ENCODE data around the gene NPM1.
A peak's percentile ranks its signal among the peaks of the same experiment; 100 is the strongest.
"Not testable (repeated sequence)": the region's sequence is repeated elsewhere in the genome, so short reads cannot be mapped to it uniquely, and the experiment has no call there.

The NPM1 gene

DNA sequence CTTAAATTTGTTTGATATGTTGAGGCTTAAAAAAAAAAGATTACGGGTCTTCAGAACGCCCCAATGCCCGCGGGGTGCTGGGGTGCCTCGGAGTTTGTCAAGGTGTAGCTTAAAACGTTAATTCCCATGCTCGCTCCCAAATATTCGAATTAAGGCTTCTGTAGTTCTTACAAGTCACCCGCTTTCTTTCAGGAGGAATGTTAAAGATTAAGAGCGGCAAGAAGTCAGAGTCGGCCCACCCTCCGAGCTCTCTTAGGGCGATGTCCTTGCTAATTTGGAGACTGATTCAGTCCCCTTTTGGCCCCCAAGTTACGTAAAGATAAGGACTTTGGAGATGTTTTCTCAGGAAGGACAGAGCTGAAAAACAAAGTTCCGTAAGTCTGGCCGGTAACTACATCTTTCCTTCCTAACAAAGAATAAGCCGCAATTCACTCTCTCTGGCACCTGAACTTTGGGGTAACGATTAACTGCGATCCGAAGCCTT is 746 bp upstream of the NPM1 start:
- DNase-seq, result no peak

DNA sequence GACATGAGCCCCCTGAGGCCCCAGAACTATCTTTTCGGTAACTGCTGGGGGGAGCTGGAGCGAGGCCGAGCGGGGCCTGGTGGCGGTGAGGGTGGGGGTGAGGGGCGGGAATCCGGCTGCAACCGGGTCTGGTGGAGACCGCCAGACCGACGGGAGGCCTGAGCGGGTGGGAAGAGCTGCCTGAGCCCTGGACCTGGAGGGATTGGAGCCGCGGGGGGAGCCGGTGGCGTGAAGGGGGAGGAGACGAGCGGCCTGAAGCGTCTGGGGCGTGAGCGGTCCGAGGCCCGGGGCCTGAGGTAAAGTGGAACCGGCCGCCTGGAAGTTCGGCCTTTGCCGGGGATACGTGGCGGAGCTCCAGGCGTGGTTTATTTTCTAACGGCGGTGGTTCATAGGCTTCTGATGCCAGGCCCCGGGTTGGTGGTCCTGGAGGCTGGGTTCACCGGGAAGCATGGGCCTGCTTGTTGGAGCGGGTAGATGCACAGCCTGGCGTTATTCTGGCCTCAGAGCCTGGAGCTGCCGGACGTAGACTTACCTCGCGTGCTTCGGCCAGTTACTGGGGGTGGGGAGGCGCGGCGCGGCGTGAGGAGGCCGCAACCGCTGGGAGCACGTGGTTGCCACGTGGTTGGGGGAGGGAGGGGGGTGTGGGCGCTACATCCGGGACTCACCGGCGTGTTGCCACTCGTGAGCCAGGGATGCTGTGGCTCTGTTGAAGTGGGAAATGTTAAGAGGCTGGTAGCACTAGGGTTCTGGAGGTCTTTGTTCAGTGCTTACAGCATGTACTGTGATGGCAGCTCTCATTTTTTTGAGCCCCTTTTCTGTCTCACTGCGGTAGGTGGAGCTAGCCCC is 544 bp downstream of the NPM1 start:
- peak; percentile 42 for DNase-seq

DNA sequence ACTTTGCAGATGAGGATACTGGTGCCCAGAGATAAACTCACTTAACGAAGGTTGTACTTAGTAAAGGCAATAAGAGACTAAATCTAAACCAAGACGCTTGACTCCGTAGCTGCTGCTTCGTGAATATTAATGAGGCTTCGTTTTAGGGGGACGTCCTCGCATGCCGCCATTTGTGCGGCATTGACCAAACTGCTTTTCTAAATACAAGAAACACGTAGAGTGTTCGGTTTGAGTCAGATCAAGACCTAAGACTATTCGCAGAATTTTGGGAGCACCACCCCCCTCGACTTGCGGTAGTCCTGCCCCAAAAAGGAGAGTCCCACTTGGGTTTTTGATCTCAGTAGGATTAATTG is 1.1 kb downstream of the NPM1 start:
- no peak for DNase-seq

DNA sequence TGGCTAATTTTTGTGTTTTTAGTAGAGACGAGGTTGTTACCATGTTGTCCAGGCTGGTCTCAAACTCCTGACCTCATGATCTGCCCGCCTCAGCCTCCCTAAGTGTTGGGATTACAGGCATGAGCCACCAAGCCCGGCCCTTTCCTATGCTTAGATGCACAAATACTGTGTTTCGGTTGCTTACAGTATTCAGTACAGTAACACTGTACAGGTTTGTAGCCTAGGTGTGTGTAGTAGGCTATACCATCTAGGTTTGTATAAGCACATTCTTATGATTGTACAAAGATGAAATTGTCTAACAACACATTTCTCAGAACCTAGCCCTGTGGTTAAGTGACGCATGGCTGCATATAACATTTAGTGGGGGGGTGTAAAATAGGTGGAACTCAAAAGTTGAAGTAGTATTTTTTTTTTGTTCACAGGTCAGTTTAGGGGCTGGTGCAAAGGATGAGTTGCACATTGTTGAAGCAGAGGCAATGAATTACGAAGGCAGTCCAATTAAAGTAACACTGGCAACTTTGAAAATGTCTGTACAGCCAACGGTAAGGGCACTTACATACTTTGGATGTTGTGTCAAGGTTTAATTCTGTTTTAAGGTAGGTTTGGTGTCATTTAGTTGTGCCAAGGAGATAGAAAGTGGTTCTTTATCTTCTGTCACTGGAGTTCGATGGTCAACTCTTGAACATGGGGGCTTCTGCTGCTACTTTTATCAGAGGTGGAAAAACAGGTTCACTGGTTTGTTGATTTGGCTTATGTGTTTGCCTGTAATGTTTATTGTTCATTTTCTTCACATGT is 3.4 kb downstream of the NPM1 start:
- DNase-seq, result no peak

- no peak for DNase-seq
Observed at GRCh38 chr5:171391996-171392577, 4.4 kb downstream of the NPM1 start.

GRCh38 chr5:171392585-171393159 is 5.0 kb downstream of the NPM1 start:
- no peak for DNase-seq

GRCh38 chr5:171395042-171395441 is 7.4 kb downstream of the NPM1 start:
- DNase-seq, result no peak

GRCh38 chr5:171396583-171396982 is 8.9 kb downstream of the NPM1 start:
- not testable (repeated sequence) for DNase-seq

DNA sequence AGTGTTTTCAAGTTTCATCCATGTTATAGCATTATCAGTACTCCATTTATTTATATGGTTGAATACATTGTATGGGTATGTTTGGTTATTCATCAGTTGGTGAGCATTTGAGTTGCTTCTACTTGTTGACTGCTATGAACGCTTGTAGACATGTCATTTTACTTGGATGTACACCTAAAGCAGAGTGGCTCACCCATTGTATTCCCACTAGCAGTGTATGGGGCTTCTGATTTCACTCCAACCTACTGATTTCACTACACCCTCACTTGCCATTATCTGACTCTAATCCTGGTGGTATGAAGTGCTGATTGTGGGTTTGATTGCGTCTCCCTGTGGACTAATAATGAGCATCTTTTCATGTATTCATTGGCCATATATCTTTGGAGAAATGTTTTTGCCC is 9.5 kb downstream of the NPM1 start:
- DNase-seq, result no peak

- no peak for DNase-seq
Observed at GRCh38 chr5:171397599-171397998, 9.9 kb downstream of the NPM1 start.

- DNase-seq, result not testable (repeated sequence)
Observed at GRCh38 chr5:171398660-171399059, 11.0 kb downstream of the NPM1 start.

DNA sequence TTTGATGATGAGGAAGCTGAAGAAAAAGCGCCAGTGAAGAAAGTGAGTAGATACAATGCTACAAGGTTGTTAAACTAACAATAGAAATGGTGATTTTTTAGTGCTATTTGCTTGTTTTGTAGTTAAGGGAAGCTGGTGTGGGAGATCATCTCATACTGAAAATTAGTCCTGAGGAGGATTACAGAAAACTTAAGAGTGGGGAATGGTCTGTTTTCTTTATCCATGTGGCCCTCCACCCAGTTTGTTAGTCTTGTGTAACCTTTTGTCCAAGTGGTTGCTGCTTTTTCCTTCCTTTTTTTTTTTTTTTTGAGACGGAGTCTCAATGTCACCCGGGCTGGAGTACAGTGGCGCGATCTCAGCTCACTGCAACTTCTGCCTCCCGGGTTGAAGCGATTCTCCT is 12.5 kb downstream of the NPM1 start:
- DNase-seq, result no peak

DNA sequence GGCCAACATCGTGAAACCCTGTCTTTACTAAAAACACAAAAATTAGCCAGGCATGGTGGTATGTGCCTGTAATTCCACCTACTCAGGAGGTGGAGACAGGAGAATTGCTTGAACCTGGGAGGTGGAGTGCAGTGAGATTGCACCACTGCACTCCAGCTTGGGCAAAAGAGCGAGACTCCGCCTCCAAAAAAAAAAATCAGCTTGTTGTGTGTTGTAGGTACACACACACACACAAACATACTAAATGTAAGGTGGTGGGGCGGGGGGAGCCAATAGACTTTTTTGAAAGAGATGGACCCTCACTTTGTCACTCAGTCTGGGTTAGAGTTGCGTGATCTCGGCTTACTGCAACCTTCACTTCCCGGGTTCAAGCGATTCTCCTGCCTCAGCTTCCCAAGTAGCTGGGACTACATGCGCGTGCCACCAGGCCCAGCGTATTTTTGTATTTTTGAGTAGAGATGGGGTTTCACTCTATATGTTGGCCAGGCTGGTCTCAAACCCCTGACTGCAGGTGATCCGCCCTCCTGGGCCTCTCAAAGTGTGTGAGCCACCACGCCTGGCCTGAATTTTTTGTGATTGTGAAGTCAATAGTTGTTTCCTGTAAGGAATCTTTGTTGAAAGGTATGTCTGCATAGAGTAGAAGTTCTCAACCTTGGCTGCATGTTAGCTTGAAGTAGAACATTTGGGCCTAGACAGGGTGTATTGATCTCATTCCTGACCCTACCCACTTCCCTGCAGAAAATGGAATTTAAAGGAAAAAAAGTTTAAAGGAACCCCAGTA is 13.7 kb downstream of the NPM1 start:
- no peak for DNase-seq

GRCh38 chr5:171402751-171403150 is 15.1 kb downstream of the NPM1 start:
- DNase-seq, result not testable (repeated sequence)

DNA sequence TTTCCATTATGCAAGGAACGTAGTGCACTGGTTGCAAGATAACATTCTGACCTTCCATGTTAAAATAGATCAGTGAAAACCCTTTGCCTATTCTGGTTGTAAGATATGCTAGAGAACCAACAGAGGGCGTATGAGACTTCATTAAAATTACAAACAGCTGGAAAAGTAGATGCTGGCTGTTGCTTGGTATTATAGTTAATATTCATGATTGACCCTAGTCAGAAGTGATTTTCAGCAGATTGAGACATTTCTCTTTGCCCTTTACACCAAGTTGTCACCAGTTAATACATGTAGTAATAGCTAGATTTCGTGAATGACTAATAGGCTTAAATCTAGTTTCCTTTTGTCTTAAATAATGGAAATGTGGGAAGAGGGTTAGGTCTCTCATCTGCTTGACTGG is 18.0 kb downstream of the NPM1 start:
- no peak for DNase-seq

- DNase-seq, result no peak
Observed at GRCh38 chr5:171407234-171407633, 19.6 kb downstream of the NPM1 start.

DNA sequence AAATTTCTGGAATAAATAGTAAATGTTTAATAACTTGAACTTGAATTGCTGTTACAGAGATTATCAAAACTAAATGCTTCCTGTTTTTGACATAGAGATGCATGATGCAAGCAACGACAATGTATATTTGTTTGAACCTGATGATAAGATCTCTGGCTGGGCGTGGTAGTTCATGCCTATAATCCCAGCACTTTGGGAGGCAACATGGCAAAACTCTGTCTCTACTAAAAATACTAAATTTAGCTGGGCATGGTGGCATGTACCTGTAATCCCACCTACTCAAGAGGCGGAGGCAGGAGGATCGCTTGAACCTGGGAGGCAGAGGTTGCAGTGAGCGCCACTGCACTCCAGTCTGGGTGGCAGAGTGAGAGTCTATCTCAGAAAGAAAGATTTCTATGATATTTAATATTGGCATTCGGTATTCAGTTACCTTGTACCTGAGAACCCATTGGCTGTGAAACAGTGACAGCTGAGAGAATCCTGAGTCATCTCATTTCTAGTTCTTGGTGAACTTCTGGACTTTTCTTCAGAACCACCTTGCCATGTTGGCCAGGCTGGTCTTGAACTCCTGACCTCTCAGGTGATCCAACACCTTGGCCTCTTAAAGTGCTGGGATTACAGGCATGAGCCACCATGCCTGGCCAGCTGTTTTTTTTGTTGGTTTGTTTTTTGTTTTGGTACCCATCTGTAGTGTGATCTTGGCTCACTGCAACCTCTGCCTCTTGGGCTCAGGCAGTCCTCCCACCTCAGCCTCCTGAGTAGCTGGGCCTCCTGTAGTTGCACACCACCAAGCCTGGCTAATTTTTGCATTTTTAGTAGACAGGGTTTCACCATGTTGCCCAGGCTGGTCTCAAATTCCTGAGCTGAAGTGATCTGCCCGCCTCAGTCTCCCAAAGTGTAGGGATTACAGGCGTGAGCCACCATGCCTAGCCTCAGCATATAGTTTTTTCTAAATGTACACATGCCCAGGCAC is 21.8 kb downstream of the NPM1 start:
- DNase-seq, result no peak

DNA sequence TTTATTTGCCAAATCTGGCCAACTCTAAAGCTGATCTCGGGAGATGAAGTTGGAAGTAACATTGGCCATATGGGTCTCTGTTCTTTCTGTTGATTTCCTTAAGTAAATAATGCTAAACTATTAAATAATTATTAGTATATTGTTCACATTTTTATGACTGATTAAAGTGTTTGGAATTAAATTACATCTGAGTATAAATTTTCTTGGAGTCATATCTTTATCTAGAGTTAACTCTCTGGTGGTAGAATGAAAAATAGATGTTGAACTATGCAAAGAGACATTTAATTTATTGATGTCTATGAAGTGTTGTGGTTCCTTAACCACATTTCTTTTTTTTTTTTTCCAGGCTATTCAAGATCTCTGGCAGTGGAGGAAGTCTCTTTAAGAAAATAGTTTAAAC is 22.5 kb downstream of the NPM1 start:
- no peak for DNase-seq

GRCh38 chr5:171412186-171412585 is 24.5 kb downstream of the NPM1 start:
- no peak for DNase-seq

GRCh38 chr5:171413153-171413910 is 25.7 kb downstream of the NPM1 start:
- no peak for DNase-seq

DNA sequence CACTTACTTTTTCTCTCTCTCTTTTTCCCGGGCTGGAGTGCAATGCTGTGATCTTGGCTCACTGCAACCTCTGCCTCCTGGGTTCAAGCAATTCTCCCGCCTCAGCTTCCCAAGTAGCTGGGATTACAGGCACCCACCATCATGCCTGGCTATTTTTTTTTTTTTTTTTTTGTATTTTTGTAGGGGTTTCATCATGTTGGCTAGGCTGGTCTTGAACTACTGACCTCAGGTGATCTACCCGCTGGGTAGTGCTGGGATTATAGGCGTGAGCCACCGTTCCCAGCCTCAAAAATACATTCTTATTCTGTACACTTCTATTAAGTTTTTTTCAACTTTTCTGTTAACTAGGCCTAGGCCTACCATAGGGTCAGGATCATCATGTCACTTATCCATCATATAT is 26.3 kb downstream of the NPM1 start:
- DNase-seq, result not testable (repeated sequence)

Data from 8988T (cell line).